LNCAP (cell line): ENCODE data around the gene JAZF1.

ENCODE experiments used
- CTCF ChIP-seq: fragments of 450-650 bp; IDR thresholded peaks from 2 replicates; pipeline ENCODE4 v1.5.1; 2017; ENCODE audit warnings: mild to moderate bottlenecking

The JAZF1 gene

DNA sequence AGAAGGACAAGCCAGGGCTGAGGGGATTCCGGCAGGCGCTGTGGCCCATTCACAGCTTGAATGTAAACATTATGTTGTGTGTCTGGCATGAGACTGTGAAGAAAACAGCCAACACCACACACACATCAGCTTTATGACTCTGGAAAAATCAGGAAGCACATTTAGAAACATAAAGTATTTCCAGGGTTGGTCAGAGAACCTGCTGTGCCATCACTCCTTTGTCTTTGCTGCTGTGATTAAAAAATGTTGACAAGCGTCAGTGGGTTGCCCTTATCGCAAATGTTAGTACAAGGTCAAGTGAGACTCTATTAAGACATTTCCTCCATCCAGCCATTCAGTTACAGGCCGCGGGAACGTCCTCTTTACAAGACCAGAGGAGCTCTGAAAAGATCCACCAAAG lies 345.2 kb downstream of the JAZF1 start:
- no peak for TF ChIP-seq CTCF

DNA sequence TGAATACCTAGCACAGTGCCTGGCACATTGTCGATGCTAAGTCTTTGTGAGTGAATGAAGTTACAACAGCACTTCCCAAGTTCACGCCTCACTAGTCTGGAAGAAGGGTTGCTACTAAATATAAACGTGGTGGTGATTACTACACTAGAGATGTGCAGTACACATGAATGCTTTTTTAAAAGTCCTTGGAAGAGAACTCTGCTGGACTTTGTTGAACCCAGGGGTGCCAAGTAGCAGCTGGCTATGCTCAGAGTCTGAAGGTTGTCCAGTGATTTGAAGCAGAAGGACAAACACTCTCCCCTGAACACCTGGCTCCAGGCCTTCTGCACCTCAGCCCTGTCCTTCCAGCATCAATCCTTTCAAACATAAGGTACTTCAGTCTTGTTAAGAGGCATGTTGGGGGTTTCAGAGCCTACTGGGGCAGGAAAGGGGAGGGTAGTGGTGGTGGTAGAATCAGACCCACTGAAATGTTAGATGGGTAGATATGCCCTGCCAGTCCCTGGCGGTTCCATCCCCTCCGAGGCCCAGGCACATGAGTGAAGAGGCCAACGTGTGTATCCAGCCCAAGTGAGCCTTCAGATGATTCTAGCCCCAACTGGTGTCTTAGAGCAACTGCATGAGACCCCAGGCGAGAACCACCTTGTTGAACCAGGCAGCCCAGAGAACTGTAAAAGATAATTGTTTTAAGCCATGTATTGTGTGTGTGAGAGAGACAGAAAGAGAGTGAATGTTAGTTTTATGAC lies 346.2 kb downstream of the JAZF1 start:
- TF ChIP-seq CTCF = no peak

GRCh38 chr7:27826357-27826756 lies 354.2 kb downstream of the JAZF1 start:
- TF ChIP-seq CTCF = no peak

DNA sequence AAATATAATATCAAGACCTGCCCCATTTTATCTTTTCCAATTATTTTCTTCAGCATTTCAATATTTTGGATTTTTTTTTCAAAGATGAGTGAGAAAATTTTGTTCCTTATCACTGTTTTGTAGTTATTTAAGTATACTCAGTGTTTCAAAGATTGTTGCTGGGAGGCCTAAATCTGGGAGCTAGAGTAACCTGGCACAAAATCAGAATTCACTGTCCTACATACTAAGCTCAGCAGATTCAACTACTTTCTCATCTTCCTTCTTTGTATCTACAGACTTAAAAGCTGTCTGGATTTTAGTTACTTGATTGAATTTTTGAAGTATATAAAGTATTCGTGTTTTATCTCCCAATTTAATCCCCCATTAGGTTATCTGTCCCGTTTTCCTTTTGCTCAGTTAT lies 354.7 kb downstream of the JAZF1 start:
- TF ChIP-seq CTCF = no peak

GRCh38 chr7:27822245-27822644 lies 358.4 kb downstream of the JAZF1 start:
- TF ChIP-seq CTCF = no peak

GRCh38 chr7:27812706-27813105 lies 367.9 kb downstream of the JAZF1 start:
- no peak for TF ChIP-seq CTCF

GRCh38 chr7:27810186-27810585 lies 370.4 kb downstream of the JAZF1 start:
- TF ChIP-seq CTCF = no peak

- no peak for TF ChIP-seq CTCF
Measured at GRCh38 chr7:27808626-27809025, 372.0 kb downstream of the JAZF1 start.
